Measurements from ENCODE around the gene ISCU.
"Not testable (repeated sequence)": the region's sequence is repeated elsewhere in the genome, so short reads cannot be mapped to it uniquely, and the experiment has no call there.

Gene ISCU

DNA sequence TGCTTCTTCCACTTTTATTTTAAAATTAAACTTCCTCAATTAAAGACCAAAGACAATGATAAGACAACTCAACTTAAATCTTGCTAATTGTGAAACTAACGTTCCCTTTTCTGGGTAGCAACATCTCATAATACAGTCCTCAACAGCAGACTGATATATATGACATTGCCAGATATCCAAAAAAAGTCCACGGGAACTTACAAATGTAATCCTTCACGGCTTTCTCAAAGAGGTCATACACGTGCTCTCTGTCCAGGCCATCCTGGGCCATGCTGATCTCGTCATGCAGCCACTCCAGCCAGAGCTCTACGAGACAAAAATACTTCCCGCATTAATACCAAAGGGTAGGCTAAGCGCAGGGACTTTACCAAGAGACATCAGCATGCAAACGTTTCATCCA, 14.7 kb upstream of the ISCU start:
- DNase-seq, result no peak

- no peak for DNase-seq
These were observed 13.4 kb upstream of the ISCU start for GRCh38 chr12:108548954-108549521.

DNA sequence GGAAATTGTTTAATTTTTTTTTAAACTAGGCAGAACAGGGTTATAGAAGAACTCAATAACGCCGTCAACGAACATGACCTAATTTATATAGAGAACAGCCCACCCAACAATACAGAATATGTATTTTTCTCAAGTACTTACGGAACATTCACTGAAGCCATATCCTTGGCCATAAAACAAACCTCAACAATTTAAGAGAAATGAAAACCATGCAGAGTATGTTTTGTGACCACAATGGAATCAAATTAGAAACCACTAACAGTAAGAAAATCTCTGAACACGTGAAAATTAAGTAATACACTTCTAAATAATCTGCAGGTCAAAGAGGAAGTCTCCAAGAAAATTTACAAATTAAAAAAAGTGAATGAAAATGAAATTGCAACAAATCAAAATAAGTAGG, 10.9 kb upstream of the ISCU start:
- no peak for DNase-seq

- DNase-seq, result no peak
These were observed 8.6 kb upstream of the ISCU start for GRCh38 chr12:108553799-108554198.

DNA sequence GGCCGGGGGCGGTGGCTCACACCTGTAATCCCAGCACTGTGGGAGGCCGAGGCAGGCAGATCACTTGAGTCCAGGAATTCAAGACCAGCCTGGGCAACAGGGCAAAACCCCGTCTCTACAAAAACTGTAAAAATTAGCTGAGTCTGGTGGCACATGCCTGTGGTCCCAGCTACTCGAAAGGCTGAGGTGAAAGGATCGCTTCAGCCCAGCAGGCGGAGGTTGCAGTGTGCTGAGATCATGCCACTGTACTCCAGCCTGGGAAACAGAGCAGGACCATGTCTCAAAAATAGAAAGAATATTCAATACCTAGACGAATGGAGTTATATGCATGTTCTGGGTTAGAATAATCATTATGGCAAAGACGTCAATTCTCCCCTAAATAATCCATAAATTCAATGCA, 7.0 kb upstream of the ISCU start:
- not testable (repeated sequence) for DNase-seq

DNA sequence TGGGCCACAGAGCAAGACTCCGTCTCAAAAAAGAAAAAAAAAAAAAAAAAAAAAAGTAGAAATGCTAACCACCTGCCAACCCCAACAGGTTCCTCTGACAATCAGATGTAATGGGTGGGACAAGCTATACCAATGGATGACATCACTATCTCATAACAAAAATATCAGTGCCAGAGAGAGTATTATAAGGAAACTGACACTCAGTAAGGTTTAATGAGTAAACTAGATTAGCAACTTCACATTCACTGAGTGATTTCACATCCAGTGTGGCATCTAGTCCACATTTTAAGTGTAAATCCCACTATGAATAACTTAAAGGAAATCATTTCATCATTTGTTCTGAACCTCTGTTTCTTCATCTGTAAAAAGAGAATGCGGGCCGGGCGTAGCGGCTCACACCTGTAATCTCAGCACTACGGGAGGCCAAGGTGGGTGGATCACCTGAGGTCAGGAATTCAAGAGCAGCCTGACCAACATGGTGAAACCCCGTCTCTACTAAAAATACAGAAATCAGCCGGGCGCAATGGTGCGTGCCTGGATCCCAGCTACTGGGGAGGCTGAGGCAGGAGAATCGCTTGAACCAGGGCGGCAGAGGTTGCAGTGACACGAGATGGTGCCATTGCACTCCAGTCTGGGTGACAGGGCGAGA, 3.3 kb upstream of the ISCU start:
- DNase-seq, result no peak

DNA sequence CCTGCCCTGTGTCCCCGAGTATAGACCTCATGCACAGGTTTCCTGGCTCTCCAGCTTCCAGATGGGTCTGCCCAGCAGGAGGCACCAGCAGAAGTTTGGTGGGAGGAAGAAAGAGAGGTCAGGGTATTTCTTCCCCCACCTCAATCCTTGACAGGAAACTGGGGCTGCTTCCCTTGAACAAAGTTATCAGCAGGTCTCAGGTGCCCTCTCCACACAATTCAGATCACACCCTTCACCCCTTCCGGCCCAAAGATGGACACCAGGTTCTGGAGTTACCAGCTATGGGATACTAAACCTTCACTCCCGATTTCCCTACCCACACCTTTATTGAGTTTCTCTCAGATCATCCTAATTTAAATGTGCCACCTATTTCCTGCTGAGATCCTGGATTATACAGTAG, 2.6 kb upstream of the ISCU start:
- no peak for DNase-seq

DNA sequence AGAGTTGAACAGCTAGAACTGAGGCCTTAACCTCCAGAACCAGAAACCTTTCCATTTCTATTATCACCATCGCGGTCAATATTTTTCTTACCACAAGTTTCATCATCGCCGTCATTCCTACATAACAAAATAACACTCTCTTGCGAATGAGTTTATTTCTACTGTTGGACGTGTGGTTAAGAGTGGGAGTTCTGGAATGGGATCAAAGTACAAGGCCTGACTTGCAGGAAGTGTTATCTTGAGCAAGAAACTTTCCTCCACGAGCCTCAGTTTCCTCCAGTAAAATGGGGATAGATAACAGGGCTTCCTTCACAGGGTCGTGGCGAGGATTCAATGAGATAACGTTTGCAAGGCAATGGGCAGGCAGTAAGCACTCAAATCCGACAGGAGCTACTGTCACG, 2.1 kb upstream of the ISCU start:
- DNase-seq, result no peak

DNA sequence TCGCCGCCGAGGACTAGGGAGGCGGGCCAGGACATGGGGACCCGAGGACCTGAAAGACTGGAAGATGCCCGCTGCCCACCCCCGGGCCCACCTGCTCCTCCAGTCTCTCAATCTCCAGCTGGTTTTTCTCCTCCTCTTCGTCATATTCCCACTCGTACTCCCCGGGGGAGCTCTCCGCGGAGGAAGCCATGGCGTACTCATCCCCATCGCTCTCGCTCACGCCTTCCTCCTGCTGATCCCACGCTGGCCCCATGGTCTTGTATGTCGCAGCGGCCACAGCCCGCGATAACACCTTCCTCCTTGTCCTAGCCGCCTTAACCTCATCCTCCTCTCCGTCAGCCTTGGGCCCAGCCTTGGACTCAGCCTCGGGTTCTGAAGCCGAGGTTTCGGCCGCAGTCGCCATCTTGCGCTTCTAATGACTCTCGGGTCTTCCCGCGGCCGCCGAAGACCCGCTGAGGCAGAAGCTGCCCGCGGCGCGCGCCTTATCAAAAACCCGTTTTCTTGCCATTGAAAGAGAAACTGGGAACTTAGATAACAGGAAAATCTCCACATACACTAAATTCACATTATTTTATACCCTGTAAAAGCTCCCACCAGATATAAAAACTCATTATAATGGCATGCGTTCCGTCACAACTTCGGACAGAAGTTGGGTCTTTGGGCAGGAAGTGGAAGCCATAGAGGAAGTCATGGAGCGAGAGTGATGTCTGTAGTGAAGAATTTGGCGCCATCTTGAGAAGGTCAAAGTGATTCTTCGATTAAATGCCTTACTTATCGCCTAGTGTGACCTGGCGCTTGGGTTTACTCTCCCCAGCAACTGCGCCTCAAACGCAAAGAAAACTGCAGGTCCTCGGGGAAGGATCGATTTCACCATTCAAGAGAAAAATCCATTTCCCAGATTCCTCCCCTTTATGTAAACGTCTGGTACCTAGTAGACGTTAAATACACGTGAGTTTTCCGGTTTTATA, 1.4 kb upstream of the ISCU start, which contains the start of gene SART3:
TSS of gene SART3 (minus strand) at position 422 of the 968 bp plus-strand sequence. CDS start at position 403, 19 bp downstream.
- DNase-seq, result peak; percentile 72

- DNase-seq, result no peak
These were observed 496 bp upstream of the ISCU start for GRCh38 chr12:108561852-108562347.

DNA sequence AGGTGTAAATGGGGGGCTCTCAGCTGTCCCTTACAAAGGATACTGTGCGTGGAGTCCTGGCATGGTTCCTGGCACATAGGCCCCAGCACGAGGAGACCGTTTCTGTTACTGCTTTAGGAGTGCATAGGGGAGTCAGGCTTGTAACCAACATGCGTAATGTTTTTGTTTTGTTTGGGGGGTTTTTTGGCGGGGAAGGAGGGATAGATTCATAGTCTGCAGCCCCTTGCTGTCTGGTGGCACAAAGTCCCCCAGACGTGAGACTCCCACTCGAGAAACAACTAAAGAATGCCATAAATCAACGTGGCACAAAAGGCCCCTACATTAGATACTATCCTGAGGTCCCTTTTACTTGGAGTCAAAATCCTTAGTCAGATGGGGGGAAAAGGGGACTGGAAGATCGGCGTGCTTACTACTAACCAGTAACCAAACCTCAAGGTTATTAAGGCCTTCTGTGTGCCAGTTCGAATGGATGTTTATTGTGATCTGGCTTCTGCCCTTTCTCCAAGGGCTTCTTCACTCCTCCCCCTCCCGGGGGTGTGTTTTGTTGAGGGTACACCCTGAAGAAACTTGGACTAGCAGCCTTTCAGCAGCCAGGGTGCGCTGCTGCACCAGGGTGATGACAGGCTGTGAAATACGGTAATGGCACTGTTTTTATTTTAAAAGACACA, 874 bp downstream of the ISCU start:
- peak; percentile 29 for DNase-seq

GRCh38 chr12:108563804-108564151, 1.4 kb downstream of the ISCU start:
- no peak for DNase-seq

GRCh38 chr12:108564724-108565123, 2.3 kb downstream of the ISCU start:
- DNase-seq, result no peak

DNA sequence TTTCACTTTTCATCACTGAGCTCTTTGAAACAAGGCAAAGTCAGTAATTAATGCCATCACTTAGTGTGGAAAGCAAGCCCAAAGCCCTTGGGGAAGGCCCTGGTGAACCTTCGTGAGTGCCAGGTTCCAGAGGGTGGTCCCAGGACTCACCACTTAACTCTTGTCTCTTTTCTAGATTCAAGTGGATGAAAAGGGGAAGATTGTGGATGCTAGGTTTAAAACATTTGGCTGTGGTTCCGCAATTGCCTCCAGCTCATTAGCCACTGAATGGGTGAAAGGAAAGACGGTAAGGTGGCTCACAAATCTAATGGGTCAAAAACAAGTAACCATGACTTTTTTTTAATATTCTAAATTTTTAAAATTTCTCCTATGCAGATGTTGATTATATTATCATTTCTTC, 2.8 kb downstream of the ISCU start:
- DNase-seq, result no peak

DNA sequence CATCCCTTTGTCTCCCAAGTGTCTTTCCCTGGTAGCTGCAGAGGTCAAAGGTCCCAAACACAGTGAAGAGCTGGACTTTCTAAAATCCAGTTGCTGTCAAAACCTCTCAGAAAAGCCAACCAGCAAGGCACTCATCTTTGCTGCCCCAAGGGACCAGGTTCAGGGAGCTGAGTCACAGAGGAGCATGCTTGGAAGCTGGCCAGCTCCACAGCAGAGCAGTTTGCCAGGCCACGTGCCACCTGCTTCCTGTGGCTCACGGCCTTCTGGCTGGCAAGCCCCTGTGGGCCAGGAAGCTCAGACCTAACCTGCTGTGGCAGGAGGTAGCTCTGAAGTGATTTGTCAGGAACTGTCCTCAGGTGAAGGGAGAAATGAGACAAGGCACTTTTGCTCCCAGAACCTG, 3.6 kb downstream of the ISCU start:
- DNase-seq, result peak; percentile 89

DNA sequence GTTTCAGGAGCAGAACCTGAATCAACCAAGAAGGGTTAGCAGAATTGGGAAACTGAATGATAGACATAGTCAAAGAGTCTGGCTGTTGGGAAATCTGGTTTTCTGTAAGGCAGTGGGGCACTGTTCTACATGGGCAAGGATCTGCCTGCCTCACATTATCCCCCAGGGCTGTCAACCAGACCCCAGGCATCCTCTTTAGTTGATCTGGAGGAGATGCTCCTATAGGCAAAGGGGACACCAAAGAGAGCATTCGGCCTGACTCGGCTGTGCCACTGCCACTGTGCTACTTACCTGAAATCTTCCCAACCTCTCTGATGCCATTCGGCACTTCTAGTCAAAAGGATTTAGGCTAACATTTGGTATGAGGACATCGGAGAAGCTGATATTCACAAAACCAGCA, 4.1 kb downstream of the ISCU start:
- no peak for DNase-seq

GRCh38 chr12:108567406-108568337, 5.3 kb downstream of the ISCU start:
- no peak for DNase-seq

GRCh38 chr12:108568338-108569154, 6.2 kb downstream of the ISCU start:
- DNase-seq, result no peak

DNA sequence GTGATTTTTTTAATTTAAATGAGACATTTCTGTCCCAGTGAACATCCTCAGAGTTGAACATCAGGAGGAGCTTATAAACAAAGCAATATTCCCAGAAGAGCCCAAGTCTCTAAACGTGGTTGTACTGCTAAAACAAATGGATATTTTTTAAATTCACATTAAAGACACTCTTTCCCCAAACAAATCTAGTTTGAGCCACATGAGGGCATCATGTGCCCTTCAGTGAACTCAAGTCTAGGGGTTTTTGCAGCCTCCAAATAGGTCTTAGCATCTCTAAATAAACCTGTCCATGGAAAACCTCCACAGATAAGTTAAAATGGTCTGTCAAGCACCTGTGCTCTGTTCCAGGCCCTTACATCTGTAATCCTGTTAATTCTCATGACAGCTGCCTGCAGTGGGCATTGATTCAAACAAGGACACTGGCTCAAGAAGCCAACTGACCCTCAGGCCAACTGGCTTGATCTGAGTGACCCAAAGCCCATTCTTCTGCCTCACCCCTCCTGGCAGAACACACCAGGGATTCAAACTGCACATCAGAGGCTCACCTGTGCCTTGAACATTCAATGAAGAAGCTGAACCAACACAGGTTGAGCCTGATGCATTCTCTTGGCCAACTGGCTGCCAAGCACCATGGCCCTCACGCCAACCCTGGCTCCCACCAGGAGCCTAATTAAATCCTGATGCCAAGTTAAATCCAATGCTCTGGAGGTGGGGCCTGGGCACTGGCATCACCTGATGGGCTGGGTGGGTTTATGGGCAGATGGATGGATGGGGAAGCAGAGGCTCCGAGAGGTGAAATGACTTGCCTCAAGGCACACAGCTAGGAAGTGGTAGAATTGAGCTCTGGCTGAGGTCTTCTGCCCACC, 8.6 kb downstream of the ISCU start:
- no peak for DNase-seq

DNA sequence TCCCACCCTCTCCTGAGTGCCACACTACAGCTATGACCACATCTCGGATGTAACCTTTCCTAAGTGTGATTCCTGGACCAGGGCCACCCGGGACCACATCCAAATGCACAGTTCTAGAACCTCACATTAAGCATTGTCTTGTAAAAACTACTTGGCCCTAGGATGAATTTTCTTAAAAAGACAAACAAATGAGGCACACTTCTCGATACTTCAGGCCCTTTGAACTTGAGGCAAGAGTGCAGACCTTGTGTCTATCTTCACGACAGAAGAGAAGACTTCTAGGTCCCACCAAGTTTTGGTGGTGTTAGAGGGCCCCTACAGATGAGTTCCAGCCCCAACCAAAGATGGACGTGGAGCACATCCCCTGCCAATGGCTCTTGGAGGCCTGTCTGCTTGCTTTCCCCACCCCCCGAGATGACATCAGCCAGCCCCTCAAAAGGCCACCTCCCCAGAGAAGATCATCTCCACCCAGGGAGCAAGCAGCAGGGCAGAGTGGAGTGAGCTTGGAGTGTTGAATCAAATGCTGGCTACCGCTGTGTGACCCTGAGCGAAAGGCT, 9.3 kb downstream of the ISCU start:
- DNase-seq, result no peak
